D721Med (cell line): ENCODE measurements around the gene TOM1.

Experiments used
- DNase-seq: peaks from one replicate; pipeline ENCODE4 v3.0.0; 2011; ENCODE audit warnings: low spot score; ENCODE audit not compliant: insufficient read length
- FAIRE-seq: peaks from 2 replicates; lab custom pipeline; 2011; peaks lifted over from hg19 to GRCh38; lab: Jason Lieb, UNC
- CTCF ChIP-seq: IDR thresholded peaks from 2 replicates; pipeline ENCODE4 v1.5.1; 2012; ENCODE audit warnings: mild to moderate bottlenecking, control low read depth; ENCODE audit not compliant: insufficient read depth; ENCODE audit errors: missing control alignments

Gene TOM1

GRCh38 chr22:35332278-35332677, 32.6 kb downstream of the TOM1 start:
- no peak for FAIRE-seq
- TF ChIP-seq CTCF: no peak

GRCh38 chr22:35333220-35333619, 33.5 kb downstream of the TOM1 start:
- no peak for FAIRE-seq
- no peak for TF ChIP-seq CTCF
- DNase-seq: no peak

More at GRCh38 chr22:35332278-35332677, 32.6 kb downstream of the TOM1 start:
- no peak for DNase-seq

- DNase-seq: no peak
- TF ChIP-seq CTCF: no peak
- no peak for FAIRE-seq
These were observed 34.3 kb downstream of the TOM1 start for GRCh38 chr22:35334004-35334403.

DNA sequence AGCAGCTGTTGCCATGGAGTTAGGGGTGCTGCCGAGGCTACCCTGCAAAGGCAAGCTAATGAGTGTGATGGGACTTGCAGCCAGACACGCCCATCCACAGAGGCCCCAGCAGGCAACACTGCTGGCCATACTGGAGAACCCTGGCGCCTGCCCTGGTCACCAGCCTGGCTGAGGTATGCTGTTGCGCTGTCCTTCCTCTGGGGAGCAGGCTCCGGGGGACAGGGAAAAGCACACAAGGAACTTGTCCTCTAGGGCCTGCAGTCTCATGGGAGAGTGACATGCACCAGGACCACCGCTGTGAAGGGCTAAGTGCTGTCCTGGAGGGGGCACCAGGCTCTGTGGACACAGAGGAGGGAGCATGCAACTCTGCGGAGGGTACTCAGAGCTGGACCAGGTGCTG, 35.8 kb downstream of the TOM1 start:
- TF ChIP-seq CTCF: no peak
- FAIRE-seq (no peak), DNase-seq (no peak)

DNA sequence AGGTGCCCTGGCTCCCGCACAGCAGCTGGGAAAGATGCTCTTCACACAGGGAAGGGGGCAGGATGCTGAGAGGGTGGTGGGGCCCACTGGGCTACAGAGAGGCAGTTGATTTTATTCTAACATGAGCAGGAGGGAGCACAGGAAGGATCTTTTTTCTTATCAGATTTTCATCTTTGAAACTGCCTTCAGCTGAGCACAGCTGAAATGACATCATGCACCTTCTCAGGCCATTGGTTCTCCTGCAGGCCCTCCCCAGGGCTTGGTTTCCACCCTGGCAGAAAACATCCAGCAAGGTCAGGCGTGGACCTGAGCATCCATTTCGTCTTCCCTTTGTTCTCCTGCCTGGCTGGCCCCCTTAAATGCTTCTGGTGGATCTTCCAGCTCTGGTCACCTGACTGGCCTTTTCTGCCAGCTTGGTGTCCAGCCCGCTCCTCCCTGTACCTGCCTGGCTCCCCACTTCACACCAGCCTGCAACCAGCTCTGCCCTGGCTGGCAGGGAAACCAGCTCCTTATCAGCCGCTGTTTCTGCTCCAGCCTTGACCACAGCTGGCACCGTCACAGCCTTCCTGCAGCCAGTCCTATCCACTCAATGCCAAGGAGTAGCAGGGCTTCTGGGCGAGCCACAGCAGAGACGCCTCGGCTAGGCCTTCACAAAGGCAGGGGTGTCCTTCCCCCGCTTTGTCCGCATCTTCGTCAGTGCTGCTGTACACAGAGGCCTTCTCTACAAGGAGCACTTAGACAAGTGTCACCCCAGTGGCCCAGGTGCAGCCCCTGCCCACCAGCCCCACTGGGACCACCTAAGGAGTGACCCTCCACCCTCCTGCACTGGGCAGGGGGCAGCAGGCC, 36.5 kb downstream of the TOM1 start:
- TF ChIP-seq CTCF: no peak
- FAIRE-seq (no peak), DNase-seq (no peak)

GRCh38 chr22:35337932-35338331, 38.2 kb downstream of the TOM1 start:
- no peak for DNase-seq
- FAIRE-seq: no peak

More at GRCh38 chr22:35337932-35338331, 38.2 kb downstream of the TOM1 start:
- no peak for TF ChIP-seq CTCF
